Measurements from ENCODE around the gene TEN1.
"Not testable (repeated sequence)": the region's sequence is repeated elsewhere in the genome, so short reads cannot be mapped to it uniquely, and the experiment has no call there.

Gene TEN1

GRCh38 chr17:76032073-76032779 lies 53.2 kb downstream of the TEN1 start:
- DNase-seq = no peak

- DNase-seq = no peak
Measured at GRCh38 chr17:76032780-76033108, 53.7 kb downstream of the TEN1 start.

- no peak for DNase-seq
Measured at GRCh38 chr17:76033139-76033538, 54.1 kb downstream of the TEN1 start.

DNA sequence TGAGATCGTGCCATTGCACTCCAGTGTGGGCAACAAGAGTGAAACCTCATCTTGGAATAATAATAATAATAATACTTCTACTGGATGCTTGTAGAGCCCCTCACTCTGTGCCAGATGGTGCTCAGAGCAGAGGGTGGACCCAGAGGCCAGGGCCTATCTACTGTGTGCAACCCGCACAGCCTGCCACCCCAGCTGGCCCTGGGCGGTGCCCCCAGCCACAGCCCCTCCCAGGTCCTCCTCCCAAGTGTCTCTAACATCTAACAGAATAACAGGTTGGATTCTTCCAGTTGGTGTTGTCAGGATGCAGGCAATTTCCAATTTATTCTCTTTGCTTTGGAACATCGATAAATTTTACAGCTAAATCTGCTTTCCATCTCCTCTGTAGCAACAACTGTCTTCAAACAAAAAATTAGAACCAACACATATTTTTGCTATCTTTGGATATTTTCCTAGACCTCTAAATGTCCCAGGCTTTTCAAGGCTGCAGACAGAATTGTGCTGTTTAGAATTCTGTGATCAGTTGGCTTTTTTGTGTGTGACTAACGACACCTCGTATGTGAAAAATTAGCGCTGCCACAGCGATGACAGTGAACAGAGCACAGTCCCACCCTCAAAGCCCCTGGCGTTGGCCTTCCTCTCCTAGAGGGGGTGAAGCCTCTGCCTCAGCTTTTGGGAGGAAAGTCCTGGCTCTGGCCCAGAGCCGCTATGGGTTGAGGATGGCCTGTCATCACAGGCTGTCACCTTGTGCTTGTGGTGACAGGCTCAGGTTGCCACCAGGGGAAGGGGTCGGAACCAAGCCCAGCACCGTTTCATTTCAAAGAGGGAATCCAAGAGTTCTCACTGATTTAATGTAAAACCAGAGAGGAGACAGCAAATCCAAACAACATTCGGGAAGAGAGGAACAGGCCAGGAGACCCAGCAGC lies 55.6 kb downstream of the TEN1 start:
- DNase-seq = peak; percentile 29

DNA sequence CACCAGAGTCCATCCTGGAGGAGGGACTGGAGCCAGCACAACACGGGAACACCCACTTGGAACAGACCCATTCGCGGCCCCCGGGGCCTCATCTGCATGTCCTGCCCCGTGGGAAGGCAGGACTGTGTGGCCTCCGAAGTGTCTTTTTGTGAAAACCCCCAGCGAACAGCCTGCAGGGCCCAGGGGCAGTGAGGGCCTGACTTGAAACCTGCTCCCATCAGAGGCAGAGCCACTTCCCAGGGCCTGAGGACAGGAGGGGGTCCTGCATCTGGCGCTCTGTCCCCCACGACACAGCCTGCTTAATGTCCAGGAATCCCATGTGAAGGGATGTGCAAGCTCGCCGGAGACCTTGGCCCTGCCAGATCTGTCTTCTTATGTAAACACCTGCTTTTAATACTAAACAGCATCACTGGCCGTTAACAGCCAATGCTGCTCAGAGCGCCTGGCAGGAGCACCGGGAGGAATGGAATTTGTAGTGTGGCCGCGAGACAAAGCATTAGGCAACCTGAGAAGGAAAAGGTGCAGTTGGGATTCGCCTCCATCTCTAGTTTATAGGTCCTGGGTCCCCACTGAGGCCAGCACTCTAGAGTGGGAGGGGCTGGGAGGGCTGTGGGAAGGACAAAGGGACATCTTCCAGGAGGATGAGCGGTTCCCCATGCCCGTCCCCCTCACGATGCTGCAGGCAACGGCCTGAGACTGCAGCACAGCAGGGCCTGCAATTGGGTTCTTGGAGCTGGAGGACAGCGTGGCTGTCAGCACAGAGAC lies 57.6 kb downstream of the TEN1 start:
- no peak for DNase-seq

- DNase-seq = no peak
Measured at GRCh38 chr17:76038050-76038449, 59.0 kb downstream of the TEN1 start.

DNA sequence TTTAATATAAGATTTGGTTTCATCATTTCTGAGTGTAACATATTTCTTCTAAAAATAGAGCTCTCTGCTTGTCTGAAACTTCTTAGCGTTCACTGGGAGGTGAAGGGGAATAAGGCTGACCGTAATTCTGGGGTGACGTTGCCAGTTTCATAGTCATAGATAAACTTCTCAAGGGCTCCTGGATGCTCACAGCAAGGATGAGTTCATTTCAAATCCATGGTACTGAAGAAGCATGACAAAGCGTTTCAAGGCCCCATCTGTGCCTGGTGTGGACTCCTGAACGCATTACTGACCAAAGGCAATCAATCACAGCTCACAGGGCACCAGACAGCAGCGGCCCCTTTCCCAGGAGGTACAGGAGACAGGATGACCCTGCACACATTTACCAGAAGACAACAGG lies 60.1 kb downstream of the TEN1 start:
- DNase-seq = no peak

GRCh38 chr17:76040376-76040775 lies 61.3 kb downstream of the TEN1 start:
- DNase-seq = no peak

GRCh38 chr17:76042868-76043267 lies 63.8 kb downstream of the TEN1 start:
- DNase-seq = not testable (repeated sequence)

DNA sequence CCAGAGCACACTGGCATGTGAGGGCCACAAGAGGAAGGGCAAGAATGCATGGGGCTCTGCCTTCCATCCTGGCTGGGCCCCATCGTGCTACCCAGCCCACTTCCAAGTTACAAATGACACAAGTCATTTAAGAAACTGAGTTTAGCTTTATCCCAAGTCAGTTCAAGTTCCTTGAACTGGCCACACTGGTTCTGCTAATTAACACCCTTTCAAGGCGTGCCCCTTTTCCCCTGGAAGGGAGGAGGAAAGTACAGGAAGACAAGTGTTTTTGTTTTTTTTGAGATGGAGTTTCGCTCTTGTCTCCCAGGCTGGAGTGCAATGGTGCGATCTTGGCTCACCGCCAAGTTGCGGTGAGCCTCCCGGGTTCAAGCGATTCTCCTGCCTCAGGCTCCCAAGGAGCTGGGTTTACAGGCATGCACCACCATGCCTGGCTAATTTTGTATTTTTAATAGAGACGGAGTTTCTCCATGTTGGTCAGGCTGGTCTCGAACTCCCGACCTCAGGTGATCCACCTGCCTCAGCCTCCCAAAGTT lies 65.5 kb downstream of the TEN1 start:
- not testable (repeated sequence) for DNase-seq

DNA sequence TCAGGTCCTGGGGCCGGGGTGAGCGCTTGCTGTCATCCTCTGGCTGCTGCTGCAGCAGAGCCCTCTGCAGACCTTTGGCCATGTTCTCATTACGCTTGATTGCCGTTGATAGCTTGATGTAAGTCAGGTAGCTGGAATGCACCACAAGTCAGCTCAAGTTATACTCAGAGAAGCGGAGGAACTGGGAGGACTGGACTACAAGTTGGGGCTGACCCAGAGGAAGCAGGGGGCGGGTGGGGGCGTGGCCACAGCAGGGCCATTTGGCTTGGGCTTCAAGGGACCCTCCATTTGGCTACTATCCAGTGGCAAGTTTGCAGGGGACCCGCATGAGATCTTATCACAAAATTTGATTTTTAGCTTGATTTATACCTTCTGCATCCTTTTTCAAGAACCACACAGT lies 67.0 kb downstream of the TEN1 start:
- DNase-seq = no peak

DNA sequence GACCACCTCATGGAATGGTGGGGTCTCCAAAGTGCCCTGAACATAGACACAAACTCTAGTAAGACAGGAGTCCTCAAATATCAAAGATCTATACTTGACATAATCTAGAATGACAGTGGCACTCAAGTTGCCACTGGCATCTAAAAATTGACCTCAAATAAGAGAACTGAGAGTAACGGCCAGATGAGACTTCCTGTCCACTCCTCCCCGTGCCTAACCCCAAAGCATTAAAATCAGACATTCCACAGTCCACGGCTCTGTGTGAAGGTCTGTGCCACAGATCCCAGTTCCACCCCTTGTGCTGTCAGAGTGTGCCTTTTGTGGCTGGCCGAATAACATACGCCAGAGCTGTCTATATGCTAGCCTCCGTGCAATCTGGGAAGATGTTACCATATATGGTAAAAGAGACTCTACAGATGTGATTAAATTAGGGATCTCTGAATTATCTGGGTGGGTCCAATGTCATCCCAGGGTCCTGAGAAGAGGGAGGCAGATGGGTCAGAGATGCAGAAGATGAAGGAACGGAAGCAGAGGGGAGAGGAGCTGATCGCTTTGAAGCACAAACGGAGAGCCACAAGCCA lies 69.1 kb downstream of the TEN1 start:
- DNase-seq = no peak

- no peak for DNase-seq
Measured at GRCh38 chr17:76048711-76049110, 69.7 kb downstream of the TEN1 start.

DNA sequence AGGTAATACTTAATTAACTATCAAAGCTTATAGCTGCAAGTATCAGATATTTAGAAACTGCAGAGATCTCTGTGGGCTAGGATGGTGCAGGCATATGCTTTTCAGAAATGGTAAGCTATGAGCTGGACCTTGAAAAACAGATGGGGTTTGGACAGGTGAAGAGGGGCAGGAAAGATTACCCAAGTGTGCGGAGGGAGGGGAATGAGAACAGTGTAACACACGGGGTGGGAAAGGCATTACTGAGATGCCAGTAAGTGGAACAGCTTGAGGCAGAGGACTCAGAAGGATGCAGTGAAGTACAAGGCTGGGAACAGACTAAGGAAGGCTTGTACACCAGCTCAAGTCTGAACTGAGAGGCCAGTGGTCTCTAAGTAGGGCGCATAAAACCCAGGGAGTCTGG lies 70.2 kb downstream of the TEN1 start:
- DNase-seq = no peak

DNA sequence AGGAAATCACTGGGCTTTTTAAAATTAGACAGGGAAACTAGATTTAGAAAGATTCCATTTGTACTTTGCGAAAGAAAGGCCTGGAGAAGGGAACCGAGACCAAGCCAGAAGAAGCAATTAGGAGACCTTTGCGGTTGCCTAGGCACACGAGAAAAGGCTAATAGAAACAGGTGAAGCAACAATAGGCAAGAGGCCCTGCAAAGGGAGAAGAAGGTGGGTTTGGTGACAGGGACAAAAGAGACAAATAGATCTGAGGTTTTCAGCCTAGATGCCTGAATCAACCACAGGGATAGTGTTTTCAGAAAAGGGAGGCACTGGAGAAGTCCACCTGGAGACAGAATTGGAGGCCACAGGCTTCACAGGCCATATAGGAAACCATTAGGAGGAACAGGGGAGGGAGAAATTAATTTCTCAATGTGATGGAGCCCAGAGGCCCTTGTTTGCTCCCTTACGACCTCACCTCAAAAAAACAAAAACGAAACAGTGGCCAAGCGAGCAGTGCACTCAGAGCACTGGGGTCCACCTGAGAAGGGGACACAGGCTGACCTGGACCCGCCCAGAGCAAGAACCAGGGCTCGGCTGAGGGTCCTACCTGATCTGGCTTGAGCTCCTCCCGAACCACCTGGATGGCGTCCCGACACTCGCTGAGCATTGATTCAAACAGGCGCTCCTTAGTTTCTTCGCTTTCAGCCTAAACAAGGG lies 70.9 kb downstream of the TEN1 start:
- no peak for DNase-seq

Data from NCI-H1694 treated with DMSO at 0.1 percent for 48 hours (cell line).